Measurements from ENCODE around the gene CA5B. TPM values are rescaled to one million over a fixed set of nuclear protein-coding genes. Genes with fewer than 3 reads are reported as not detected.

The CA5B gene
- total RNA-seq (2021), result 10.9 and 12.1 TPM in 2 replicates
- Bru-seq, nascent RNA, result percentile 65 among the genes with signal in this experiment
- percentile 71 among the genes with signal in this experiment for BruChase-seq, experiment 1, labeled RNA remaining after a 2-hour chase
- percentile 70 among the genes with signal in this experiment for BruChase-seq, experiment 2, labeled RNA remaining after a 6-hour chase
- long read RNA-seq, partial matches to known transcripts, result 1 of 6 reads
- long read RNA-seq, other reads (novel, unspliced or antisense), result 5 of 6 reads

DNA sequence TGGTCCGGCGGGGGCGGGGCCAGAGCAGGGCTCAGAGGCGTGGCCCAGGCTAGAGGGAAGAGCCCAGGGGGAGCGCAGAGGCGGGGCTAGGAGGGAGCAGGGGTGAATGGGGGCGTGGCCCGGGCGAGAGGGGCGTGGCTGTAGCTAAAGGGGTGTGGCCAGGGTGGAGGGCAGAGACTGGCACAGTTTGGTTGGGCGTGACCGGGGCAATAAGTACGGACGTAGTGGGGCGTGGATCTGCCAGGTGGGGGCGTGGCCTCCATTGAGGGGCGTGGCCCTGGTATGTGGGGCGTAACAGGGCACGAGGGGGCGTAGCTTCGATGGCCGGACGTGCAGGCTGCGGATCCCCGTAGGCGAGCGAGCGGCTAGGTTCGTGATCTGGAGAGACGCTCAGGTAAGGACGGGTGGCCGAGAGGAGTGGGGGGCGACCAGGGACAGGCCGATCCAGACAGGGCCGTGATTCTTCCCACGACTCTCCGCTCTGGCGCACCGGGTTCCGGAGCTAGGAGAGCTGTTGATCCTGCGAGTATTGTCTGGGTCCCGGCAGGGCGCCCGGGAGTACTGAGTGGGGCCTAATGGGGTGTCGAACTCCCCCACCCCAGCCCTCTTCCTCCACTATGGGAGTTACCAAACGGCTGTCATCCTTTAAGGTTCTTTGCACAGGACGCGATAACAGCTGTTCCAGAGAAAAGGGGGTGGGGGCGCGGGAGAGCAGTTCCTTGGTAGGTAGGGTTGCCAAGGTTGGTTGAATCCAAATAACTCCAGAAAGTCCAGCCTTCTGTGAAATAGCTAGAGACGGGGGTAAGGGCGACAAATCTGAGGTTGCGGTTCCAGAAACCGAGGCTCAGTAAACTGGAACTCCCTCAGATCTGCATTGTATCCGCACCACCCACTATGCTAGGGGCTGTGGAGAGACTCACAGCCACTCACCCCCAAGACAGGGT lies at the start of gene CA5B:
CA5B (plus strand) TSS at position 312 of the 944 bp plus-strand sequence. CDS start 11,754 bp downstream, outside the sequence.
- Histone ChIP-seq H3K27me3 (ENCODE audit: insufficient read depth, low read depth) (no peaks in the 10 kb centered on the region), H3K27ac (peak within 1 kb of the TSS; percentile 82), H3F3A (ENCODE audit: insufficient read depth, low read depth) (peaks cover 11% of the 10 kb centered on the region), H3K9me3 (ENCODE audit: insufficient read depth, low read depth) (no peaks in the 10 kb centered on the region), H3K4me1 (replicated peaks; ENCODE audit: insufficient read depth) (peaks cover 12% of the 10 kb centered on the region), H3K36me3 (ENCODE audit: low read depth) (no peaks in the 10 kb centered on the region), H3K4me3 (peak within 1 kb of the TSS; percentile 58), H3K4me2 (peak within 1 kb of the TSS; percentile 95), H3K9me2 (ENCODE audit: insufficient read depth) (no peaks in the 10 kb centered on the region), H2AFZ (peak within 1 kb of the TSS; percentile 81), H3K79me2 (ENCODE audit: low read depth) (no peaks in the 10 kb centered on the region), H4K20me1 (ENCODE audit: insufficient read depth) (no peaks in the 10 kb centered on the region)
- POLR2A ChIA-PET (ENCODE audit: unreplicated experiment), result interaction anchor here (0.5 to 1.0 kb wide), 4 partner anchors 152 to 1034 kb away, joined by 3 to 7 read pairs (median 4); no protein-coding TSS in a partner anchor
- BruUV-seq (replicated peaks), result no TSS peak
- DNase-seq, result peak; percentile 82 to 99
- intact Hi-C loops (cut with micrococcal nuclease; ENCODE audit: unreplicated experiment), result loop anchor here (1.0 to 5.0 kb wide), 2 partner anchors 54 to 403 kb away; partner anchors contain the start of genes PIGA and ZRSR2
- no peak for TF ChIP-seq CTCF (conservative IDR thresholded peaks at IDR 0.05)
- no peak for TF ChIP-seq EZH2 (IDR thresholded peaks at IDR 0.05; ENCODE audit: low read depth)
- CTCF ChIA-PET, result no interaction called here

DNA sequence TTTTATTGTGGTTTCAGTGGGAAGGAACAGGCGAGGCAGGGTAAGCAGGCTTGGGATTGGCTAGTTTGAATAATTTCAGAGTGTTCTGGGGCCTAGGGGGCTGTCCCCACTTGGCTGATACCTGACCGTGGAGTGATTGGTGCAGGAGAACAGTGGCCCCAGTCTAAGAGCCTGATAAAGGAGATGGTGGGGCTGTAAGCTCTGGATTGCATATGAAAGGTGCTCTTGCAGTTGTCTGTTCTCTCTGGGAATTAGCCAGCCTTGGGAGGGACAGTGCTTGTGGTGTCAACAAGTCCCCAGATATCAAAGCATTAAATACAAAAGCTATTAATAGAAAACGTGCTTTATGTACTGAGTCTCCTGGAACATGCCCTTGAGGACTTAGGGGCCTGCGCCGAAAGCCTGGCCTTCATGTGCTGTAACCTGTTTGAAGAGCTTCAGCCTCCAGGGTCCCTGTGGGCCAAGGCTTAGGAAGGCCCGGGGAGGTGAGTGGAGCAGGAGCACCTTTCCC lies 43.1 kb upstream of the CA5B start:
- POLR2A ChIA-PET (ENCODE audit: unreplicated experiment), result interaction anchor here (0.6 kb wide), 1 partner anchor 20 kb away, joined by 4 read pairs; no protein-coding TSS in a partner anchor
- H3K36me3 ChIP-seq (ENCODE audit: low read depth), result 0 out of 2 replicates have a peak, but pooled peaks cover 11% of the 10 kb centered on the region
- no TSS peak for BruUV-seq (replicated peaks)
- no peaks in the 10 kb centered on the region for H3F3A ChIP-seq (ENCODE audit: insufficient read depth, low read depth)
- H2AFZ ChIP-seq, result no peak overlapping the region
- no peaks in the 10 kb centered on the region for H3K9me3 ChIP-seq (ENCODE audit: insufficient read depth, low read depth)
- H3K9me2 ChIP-seq (ENCODE audit: insufficient read depth), result no peaks in the 10 kb centered on the region
- H4K20me1 ChIP-seq (ENCODE audit: insufficient read depth), result 0 out of 2 replicates have a peak, but pooled peaks cover 5% of the 10 kb centered on the region
- H3K79me2 ChIP-seq (ENCODE audit: low read depth), result 0 out of 2 replicates have a peak, but pooled peaks cover 3% of the 10 kb centered on the region
- H3K4me2 ChIP-seq, result no peak overlapping the region
- no peaks in the 10 kb centered on the region for H3K27me3 ChIP-seq (ENCODE audit: insufficient read depth, low read depth)
- CTCF ChIA-PET, result no interaction called here
- intact Hi-C loops (cut with micrococcal nuclease; ENCODE audit: unreplicated experiment), result no loop called here
- H3K27ac ChIP-seq, result no peak overlapping the region
- H3K4me3 ChIP-seq, result no peak overlapping the region
- TF ChIP-seq EZH2 (IDR thresholded peaks at IDR 0.05; ENCODE audit: low read depth) (no peak), CTCF (conservative IDR thresholded peaks at IDR 0.05) (no peak)
- no peaks in the 10 kb centered on the region for H3K4me1 ChIP-seq (replicated peaks; ENCODE audit: insufficient read depth)
- DNase-seq, result no peak

- H2AFZ ChIP-seq, result no peak overlapping the region
- no peaks in the 10 kb centered on the region for H3K4me1 ChIP-seq (replicated peaks; ENCODE audit: insufficient read depth)
- no TSS peak for BruUV-seq (replicated peaks)
- CTCF ChIA-PET, result no interaction called here
- no peak overlapping the region for H3K4me2 ChIP-seq
- intact Hi-C loops (cut with micrococcal nuclease; ENCODE audit: unreplicated experiment), result no loop called here
- H3F3A ChIP-seq (ENCODE audit: insufficient read depth, low read depth), result no peaks in the 10 kb centered on the region
- TF ChIP-seq EZH2 (IDR thresholded peaks at IDR 0.05; ENCODE audit: low read depth), result no peak
- TF ChIP-seq CTCF (conservative IDR thresholded peaks at IDR 0.05), result no peak
- 0 out of 2 replicates have a peak, but pooled peaks cover 3% of the 10 kb centered on the region for H3K79me2 ChIP-seq (ENCODE audit: low read depth)
- no peak overlapping the region for H3K4me3 ChIP-seq
- 0 out of 2 replicates have a peak, but pooled peaks cover 11% of the 10 kb centered on the region for H3K36me3 ChIP-seq (ENCODE audit: low read depth)
- no peaks in the 10 kb centered on the region for H3K27me3 ChIP-seq (ENCODE audit: insufficient read depth, low read depth)
- no peak overlapping the region for H3K27ac ChIP-seq
- H3K9me2 ChIP-seq (ENCODE audit: insufficient read depth), result no peaks in the 10 kb centered on the region
- H4K20me1 ChIP-seq (ENCODE audit: insufficient read depth), result 0 out of 2 replicates have a peak, but pooled peaks cover 5% of the 10 kb centered on the region
- no peaks in the 10 kb centered on the region for H3K9me3 ChIP-seq (ENCODE audit: insufficient read depth, low read depth)
- no peak for DNase-seq
- POLR2A ChIA-PET (ENCODE audit: unreplicated experiment), result no interaction called here
Observed at GRCh38 chrX:15696516-15696915, 41.6 kb upstream of the CA5B start.

Data from PC-9 (cell line).